Measurements from ENCODE around the gene CALHM1. TPM values are rescaled to one million over a fixed set of nuclear protein-coding genes. Genes with fewer than 3 reads are reported as not detected.
"Not testable (repeated sequence)": the region's sequence is repeated elsewhere in the genome, so short reads cannot be mapped to it uniquely, and the experiment has no call there.

The CALHM1 gene, protein sequence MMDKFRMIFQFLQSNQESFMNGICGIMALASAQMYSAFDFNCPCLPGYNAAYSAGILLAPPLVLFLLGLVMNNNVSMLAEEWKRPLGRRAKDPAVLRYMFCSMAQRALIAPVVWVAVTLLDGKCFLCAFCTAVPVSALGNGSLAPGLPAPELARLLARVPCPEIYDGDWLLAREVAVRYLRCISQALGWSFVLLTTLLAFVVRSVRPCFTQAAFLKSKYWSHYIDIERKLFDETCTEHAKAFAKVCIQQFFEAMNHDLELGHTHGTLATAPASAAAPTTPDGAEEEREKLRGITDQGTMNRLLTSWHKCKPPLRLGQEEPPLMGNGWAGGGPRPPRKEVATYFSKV
- total RNA-seq, result under 1 TPM in 1 of 4 donors, not detected in 3; 0.85 TPM

- no peaks in the 10 kb centered on the region for H3K9me3 ChIP-seq
- H3K36me3 ChIP-seq, result no peaks in the 10 kb centered on the region
- H3K4me1 ChIP-seq, result no peaks in the 10 kb centered on the region
- peak in 2 of 3 donors; percentile 51 to 64 for DNase-seq
- no peak within 1 kb of the TSS for H3K4me3 ChIP-seq
- no peak for TF ChIP-seq POLR2A (IDR thresholded peaks at IDR 0.05)
- TF ChIP-seq, protein P1, sequence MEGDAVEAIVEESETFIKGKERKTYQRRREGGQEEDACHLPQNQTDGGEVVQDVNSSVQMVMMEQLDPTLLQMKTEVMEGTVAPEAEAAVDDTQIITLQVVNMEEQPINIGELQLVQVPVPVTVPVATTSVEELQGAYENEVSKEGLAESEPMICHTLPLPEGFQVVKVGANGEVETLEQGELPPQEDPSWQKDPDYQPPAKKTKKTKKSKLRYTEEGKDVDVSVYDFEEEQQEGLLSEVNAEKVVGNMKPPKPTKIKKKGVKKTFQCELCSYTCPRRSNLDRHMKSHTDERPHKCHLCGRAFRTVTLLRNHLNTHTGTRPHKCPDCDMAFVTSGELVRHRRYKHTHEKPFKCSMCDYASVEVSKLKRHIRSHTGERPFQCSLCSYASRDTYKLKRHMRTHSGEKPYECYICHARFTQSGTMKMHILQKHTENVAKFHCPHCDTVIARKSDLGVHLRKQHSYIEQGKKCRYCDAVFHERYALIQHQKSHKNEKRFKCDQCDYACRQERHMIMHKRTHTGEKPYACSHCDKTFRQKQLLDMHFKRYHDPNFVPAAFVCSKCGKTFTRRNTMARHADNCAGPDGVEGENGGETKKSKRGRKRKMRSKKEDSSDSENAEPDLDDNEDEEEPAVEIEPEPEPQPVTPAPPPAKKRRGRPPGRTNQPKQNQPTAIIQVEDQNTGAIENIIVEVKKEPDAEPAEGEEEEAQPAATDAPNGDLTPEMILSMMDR (IDR thresholded peaks at IDR 0.05), result no peak
- peak within 1 kb of the TSS in 1 of 4 donors; percentile 46 for H3K27ac ChIP-seq
- H3K27me3 ChIP-seq, result no peaks in the 10 kb centered on the region
Observed at GRCh38 chr10:103458720-103459119, at the start of gene CALHM1. CALHM1 (minus strand) TSS chr10:103458900; CDS start chr10:103458751, 149 bp downstream.

GRCh38 chr10:103507235-103508191 is 48.8 kb upstream of the CALHM1 start:
- no peaks in the 10 kb centered on the region for H3K9me3 ChIP-seq
- no peaks in the 10 kb centered on the region for H3K36me3 ChIP-seq
- H3K27me3 ChIP-seq, result no peaks in the 10 kb centered on the region
- TF ChIP-seq POLR2A (IDR thresholded peaks at IDR 0.05), result no peak
- TF ChIP-seq, protein P1 (IDR thresholded peaks at IDR 0.05), result no peak
- H3K27ac ChIP-seq, result peak overlapping the region in 1 of 4 donors; percentile 53
- no peak overlapping the region for H3K4me3 ChIP-seq
- peak in 1 of 3 donors; percentile 48 for DNase-seq
- H3K4me1 ChIP-seq, result peaks cover 0 to 2% (median 0%) of the 10 kb centered on the region in 4 donors

- Histone ChIP-seq H3K4me3 (no peak overlapping the region), H3K36me3 (no peaks in the 10 kb centered on the region), H3K27ac (no peak overlapping the region), H3K9me3 (no peaks in the 10 kb centered on the region), H3K27me3 (no peaks in the 10 kb centered on the region), H3K4me1 (no peaks in the 10 kb centered on the region)
- no peak for TF ChIP-seq POLR2A (IDR thresholded peaks at IDR 0.05)
- TF ChIP-seq, protein P1 (IDR thresholded peaks at IDR 0.05), result no peak
- peak in 1 of 3 donors; percentile 34 for DNase-seq
Observed at GRCh38 chr10:103506061-103506460, 47.4 kb upstream of the CALHM1 start.

DNA sequence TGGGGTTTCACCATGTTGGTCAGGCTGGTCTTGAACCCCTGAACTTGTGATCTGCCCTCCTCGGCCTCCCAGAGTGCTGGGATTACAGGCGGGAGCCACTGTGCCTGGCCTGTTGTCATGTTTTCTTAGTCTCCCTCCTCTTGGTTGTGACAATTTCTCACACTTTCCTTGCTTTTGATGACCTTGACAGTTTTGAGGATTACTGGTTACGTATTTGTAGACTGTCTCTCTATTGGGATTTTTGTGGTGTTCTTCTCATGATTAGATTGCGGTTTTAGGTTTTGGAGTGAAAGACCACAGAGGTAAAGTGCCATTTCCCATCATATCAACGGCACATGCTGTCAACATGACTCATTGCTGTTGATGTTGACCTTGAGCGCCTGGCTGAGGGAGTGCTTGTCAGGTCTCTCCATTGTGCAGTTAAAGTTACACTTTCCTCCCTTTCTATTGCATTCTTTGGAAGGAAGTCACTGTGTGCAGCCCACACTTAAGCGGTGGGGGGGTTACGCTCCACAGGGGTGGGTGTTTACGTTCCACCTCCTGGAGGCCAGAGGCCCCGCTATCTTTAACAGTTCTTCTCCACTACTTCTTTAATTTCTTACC is 45.6 kb upstream of the CALHM1 start:
- Histone ChIP-seq H3K27ac (no peak overlapping the region), H3K4me1 (no peaks in the 10 kb centered on the region)
- peak in 1 of 3 donors; percentile 58 for DNase-seq

DNA sequence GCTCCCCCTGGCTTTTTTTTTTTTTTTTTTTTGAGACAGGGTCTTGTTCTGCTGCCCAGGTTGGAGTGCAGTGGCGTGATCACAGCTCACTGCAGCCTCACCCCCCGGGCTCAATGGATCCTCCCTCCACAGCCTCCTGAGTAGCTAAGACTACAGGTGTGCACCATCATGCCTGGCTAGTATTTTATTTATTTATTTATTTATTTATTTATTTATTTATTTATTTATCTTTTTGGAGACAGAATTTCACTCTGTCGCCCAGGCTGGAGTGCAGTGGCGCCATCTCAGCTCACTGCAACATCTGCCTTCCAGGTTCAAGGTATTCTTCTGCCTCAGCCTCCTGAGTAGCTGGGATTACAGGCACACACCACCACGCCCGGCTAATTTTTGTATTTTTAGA is 45.1 kb upstream of the CALHM1 start:
- peak in 1 of 3 donors; percentile 13 for DNase-seq
- not testable (repeated sequence) for H3K4me1 ChIP-seq, H3K36me3 ChIP-seq, H3K4me3 ChIP-seq, H3K27ac ChIP-seq, H3K9me3 ChIP-seq, H3K27me3 ChIP-seq

More for the DNA sequence above, 45.6 kb upstream of the CALHM1 start:
- Histone ChIP-seq H3K4me3 (no peak overlapping the region), H3K9me3 (no peaks in the 10 kb centered on the region), H3K27me3 (no peaks in the 10 kb centered on the region), H3K36me3 (no peaks in the 10 kb centered on the region)
- no peak for TF ChIP-seq POLR2A (IDR thresholded peaks at IDR 0.05)
- TF ChIP-seq, protein P1 (IDR thresholded peaks at IDR 0.05), result no peak
